ENCODE data around the gene CTNNA2.

CTNNA2 gene

DNA sequence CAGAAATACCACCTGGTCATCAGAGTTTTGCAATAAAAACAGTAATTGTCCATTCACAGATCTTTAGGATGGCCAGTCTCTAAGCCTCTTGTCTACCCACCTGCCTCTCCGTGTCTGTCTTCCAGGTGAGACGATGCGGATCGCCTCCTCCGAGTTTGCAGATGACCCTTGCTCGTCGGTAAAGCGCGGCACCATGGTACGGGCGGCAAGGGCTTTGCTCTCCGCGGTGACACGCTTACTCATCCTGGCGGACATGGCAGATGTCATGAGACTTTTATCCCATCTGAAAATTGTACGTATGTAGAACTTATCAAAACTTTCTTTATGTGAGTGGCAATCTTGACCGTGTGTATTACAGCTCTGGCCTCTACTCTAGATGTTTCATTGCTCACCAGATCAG is 345.0 kb downstream of the CTNNA2 start:
- no peak for DNase-seq (ENCODE audit: low read depth)

DNA sequence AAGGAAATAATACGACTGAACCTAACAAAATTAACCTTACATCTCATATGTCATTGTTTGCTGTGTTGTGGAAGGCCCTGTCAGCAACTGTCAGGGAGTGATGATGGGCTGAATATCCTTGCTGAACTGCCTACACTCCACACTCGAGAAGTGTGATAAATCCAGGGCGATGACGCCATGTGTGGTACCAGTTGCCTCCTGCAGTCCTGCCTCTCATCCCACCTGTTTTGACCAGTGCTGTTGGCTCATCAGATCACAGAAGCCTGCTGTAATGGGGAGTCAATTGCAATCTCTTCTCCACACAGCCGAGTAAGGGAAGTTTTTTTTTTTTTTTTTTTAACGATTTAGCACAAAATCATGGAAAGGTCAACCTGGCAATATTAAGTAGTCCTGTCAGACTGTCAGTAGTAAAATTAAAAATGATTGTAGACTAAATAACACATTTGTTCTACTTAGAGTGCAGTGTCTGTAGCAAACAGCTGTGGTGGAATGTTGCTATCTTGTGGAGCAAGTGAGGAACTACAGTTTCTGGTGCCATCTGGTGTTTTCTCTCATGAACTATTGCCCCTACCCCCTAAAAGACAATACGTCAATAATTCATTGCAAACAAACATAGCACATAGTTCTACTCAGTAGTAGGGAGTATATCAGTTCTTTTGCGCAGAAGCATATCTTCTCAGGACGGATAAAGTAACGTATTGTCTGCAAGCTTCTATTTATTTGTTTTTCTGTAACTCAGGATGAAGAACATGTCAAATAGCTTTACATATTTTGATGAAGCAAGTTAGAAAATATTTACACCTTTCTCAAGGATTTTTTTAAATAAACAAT is 347.6 kb downstream of the CTNNA2 start:
- DNase-seq (ENCODE audit: low read depth) = no peak

DNA sequence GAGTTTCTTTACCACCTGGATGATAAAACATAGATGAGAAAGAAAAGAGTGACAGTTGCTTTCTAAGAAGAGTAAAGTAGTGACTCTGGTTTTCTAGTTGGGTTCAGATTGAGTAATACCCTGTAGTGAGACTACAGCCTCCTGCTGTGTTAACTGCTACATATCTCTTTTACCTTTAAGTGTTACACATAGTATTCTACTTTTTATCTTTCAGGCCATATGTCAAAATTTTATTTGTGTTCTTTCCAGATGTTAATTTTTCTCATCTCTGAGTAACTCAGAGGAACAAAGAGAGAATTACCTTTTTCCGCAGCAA is 348.2 kb downstream of the CTNNA2 start:
- no peak for DNase-seq (ENCODE audit: low read depth)

DNA sequence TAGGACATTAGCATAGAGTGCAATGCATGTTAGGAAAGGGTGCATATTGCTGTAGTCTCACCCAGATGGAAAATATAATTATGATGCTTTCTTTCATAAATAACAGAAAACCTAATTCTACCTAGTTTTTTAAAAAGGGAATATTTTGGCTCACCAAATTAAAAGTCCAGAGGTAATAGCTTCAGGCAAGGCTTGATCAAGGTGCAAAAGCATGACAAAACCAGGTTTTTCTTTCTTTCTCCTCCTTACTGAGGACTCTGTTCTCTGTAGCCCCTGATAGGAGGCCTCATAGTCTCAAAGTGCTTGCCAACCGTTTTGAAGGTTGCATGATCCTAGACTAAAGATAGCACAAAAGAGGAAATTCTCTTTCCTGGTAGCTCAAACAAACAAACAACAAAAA is 349.9 kb downstream of the CTNNA2 start:
- DNase-seq (ENCODE audit: low read depth) = no peak

- DNase-seq (ENCODE audit: low read depth) = no peak
Measured at GRCh38 chr2:79872656-79873055, 359.8 kb downstream of the CTNNA2 start.

DNA sequence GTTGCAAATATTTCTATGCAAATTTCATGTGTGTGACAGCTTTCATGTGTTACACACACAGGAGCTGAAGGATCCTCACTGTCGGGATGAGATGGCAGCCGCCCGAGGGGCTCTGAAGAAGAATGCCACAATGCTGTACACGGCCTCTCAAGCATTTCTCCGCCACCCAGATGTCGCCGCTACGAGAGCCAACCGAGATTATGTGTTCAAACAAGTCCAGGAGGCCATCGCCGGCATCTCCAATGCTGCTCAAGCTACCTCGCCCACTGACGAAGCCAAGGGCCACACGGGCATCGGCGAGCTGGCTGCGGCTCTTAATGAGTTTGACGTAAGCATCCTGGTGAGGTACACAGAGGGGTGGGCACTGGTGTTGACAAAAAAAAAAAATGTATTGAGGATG is 361.2 kb downstream of the CTNNA2 start:
- DNase-seq (ENCODE audit: low read depth) = no peak

GRCh38 chr2:79876430-79876829 is 363.6 kb downstream of the CTNNA2 start:
- DNase-seq (ENCODE audit: low read depth) = no peak

GRCh38 chr2:79882548-79882947 is 369.7 kb downstream of the CTNNA2 start:
- DNase-seq (ENCODE audit: low read depth) = no peak

DNA sequence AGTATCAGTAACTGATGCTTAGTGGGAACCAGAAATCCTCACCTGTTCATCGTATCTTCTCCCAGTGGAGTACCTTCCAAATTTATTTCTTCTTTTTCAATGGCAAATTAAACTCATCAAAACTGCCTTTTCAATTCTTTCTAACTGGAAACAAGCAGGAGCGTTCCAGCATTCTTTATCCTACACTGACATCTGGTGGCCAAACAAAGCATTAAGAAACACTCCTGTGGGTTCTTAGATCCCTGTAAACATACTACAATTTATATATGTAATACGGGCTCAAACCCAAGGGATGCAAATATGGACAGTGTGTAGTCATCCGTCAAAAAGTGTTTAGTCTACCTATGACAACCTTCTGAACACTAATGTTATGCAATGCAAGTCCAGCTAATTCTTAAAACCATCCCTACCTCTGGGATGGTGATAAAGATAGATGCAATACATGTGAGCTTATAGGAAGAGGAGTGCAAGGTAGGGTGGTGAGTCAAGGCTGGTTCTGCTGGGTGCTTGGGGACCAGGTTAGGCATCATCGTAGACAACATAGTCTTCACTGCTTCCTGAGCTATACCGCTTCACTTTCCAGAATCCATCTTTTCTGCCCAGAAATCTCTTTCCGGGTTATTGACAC is 375.0 kb downstream of the CTNNA2 start:
- DNase-seq (ENCODE audit: low read depth) = no peak

DNA sequence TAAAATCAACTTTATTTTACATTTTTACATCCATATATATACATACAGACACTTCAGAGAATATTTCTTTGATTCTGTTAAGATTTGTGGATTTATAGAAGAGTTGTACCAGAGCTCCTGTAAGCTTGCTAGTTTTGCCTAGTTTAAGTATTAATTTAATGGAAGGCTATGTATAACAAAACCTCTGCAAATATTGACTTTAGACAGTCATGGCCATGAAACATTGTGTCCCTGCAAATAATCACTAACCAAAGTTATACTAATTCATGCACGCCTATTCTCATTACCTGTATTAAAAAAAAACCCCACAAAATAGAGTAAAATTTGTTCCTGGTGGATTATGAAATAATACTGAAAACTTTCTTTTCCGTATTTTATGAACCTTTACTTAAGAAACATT is 379.3 kb downstream of the CTNNA2 start:
- DNase-seq (ENCODE audit: low read depth) = no peak

DNA sequence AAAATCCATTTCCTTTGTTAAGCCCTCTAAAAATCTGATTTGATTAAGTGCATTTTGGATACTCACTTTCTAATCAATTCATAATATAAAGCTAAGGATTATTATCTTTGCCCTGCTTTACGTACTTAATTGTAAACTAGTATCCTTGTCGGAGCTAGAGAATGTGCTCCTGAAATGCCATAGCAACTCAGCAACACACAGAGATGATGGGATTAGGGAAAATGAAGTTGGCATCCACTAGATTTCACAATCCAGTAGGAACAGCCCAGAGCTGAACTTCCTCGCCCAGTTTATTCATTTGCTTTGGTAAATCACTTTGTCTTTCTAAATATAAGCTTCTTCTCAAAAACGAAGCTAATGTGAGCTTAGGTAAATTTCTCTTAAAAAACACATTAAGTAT is 386.3 kb downstream of the CTNNA2 start:
- no peak for DNase-seq (ENCODE audit: low read depth)

DNA sequence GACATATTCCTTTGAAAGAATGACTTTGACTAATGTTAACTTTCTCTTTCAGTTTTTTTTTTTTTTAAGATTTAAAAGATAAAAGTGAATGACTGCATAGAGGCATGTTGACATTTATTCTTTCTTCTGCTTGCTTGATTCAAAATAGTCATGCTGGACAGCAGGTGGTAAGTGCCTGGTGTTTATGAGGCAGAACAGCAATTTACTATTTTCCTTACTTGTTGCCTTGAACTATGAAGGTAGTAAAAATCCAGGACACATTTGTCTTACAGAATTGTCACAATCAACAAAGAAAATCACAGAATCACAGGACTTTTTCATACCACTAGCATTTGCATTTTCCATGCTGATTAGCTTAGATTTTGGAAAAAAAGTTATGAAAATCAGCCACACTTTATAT is 388.3 kb downstream of the CTNNA2 start:
- DNase-seq (ENCODE audit: low read depth) = no peak

DNA sequence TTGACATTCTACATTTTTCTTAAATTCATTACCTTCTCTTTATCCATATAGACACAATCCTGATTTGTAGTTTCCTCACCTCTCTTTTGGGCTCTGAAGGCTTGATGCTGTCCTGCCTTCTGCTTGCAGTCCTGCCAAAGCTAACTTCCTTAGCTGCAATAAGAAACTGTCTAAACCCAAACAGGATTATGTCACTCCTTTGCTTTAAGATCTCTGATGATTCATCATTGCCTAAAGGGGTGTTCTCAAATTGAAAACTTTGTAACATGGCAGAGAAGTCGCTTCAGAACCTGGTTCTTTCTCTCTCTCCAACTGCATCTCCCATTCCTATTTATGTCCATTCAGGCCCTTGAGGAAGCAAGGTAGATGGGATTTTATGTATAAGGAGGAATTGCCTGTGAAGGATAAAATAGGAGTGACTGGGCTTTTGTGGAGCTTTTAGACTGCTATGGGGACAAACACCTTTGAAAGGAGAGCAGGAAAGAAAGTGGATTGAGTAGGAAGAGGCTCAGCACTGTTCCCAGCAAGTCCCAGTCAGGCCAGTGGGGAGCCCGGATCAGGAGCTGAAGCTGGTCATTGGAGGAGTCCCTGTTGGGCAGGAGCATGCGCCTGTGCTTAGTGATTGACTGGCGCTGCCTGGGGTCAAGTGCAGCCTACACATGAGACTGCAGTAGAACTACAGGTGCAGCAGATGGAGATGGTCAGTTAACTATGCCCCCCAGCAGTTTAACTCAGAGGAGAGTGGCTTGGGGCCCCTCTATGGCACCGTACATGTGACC is 390.6 kb downstream of the CTNNA2 start:
- no peak for DNase-seq (ENCODE audit: low read depth)

DNA sequence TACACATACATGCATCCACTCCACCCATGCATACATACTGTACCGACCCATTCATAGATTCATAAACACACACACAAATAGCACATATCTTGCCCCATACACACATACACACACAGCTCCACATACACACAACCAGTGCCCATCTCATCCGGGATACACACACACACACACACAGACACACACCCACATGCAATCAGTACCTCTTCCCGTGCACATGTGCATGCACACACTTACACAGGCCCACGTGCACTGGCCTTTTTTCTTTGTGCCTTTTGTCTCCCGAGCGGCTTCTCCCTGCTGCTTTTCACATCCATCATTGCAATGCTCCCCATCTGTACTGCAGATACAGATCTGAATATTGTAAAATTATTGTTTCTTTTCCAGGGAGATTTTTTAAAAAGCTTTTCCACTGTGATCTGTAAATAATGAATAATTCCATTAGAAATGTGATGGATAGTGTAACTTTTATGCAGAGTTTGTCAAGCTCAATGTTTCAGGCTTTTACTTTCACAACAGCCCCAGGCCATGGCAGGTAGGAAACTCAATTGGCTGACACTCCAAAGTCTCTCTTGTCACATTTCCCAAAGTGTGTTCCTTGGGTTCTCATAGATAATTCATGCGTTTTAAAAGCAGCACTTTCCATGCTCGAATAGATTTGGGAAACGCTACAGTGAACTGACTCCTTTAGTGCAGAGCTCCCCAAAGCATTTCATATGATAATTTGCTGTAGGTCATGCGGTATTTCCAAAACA is 393.5 kb downstream of the CTNNA2 start:
- no peak for DNase-seq (ENCODE audit: low read depth)

DNA sequence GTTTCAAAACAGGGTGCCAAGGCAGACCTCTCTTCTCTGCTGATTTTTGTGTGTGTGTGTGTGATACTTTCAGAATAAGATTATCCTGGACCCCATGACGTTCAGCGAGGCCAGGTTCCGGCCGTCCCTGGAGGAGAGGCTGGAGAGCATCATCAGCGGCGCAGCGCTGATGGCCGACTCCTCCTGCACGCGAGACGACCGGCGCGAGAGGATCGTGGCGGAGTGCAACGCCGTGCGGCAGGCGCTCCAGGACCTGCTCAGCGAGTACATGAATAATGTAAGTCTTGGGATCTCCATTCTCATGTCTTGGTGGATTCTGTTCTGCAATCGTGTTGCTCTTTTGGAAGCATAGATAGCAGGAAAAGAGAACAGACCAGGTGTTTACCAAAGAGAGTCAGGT is 396.7 kb downstream of the CTNNA2 start:
- DNase-seq (ENCODE audit: low read depth) = no peak

GRCh38 chr2:79910643-79911042 is 397.8 kb downstream of the CTNNA2 start:
- DNase-seq (ENCODE audit: low read depth) = no peak

DNA sequence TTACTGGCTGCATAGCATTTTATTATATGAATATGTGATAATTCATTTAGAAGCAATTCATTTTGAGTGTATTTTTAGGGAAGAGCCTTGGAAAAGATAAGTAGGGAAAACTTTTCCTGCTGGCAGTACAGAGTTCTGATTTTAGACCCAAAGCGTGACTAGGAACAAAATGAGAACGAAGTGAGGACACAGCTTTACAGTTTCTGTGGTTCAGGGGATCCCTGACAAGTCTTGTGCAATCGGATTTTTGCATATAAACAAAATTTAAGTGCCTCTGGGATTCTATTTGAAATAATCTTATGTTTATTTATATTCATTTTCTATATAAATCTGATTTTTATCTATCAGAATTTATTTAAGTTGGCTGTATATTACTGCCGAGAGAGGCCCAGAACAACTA is 402.6 kb downstream of the CTNNA2 start:
- DNase-seq (ENCODE audit: low read depth) = no peak

- DNase-seq (ENCODE audit: low read depth) = no peak
Measured at GRCh38 chr2:79916285-79916684, 403.4 kb downstream of the CTNNA2 start.

DNA sequence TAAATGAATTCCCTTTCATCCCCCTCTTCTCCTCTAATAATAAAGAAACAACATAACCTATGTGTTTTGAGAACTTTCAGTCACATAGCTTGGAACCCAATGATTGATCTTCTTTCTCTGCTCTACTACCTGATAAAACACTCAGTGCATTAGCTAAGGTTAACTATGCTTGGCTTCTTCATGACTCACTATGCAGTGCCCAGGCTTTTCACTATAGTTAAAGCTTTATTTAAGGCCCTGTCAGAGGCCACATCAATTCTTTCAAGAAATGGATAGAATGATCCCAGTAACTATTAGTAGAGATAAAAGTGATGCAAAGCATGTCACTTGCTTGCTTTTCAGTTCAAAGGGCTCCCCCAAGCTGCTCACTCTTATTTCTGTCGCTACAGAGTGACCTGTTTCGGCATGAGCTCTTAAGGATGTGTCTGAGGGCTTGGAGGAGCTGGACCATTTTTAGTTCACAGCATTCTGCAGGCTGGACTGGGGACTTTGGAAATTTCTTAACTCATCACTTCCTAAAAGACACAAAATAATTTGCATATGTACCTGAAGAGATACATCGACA is 407.7 kb downstream of the CTNNA2 start:
- DNase-seq (ENCODE audit: low read depth) = no peak

- no peak for DNase-seq (ENCODE audit: low read depth)
Measured at GRCh38 chr2:79929624-79930023, 416.8 kb downstream of the CTNNA2 start.

DNA sequence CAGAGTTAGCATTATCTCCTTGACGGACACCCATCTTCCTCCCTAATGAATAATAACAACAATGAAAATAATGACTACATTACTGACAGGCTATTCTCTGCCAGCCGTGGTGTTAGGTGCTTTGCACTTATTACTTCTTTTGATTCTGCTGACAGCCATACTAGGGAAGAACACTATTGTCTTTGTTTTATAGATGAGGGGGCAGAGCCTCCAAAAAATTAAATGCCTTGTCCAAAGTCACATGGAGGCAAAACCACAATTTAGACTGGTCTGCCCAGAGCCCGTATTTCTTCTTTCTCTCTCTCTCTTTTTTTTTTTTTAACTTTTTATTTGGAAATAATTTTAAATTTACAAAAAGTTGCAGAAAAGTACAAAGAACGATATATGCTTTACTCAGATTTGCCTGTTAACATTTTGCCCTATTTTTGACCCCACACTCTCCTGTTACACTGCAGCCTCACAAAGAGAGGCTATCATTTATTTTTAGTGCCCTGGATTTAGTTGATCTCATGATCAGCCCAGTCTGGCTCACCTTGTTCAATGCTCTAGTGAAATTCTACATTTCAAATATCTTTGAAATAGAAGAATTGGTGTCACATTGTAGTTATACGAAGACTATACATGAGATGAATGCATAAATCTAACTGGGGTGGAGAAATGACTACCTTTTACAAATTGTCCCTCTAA is 422.3 kb downstream of the CTNNA2 start:
- no peak for DNase-seq (ENCODE audit: low read depth)

All from activated T-cell treated with anti-CD3 and anti-CD28 coated beads for 1 hour (primary cell).